SHP77 treated with DMSO at 0.1 percent for 48 hours (cell line): ENCODE measurements around the gene ATP10B.
"Not testable (repeated sequence)": the region's sequence is repeated elsewhere in the genome, so short reads cannot be mapped to it uniquely, and the experiment has no call there.

ENCODE experiments used
- DNase-seq: peaks from one replicate; lab custom pipeline; 2025; lab: John Stamatoyannopoulos, UW

Gene ATP10B

GRCh38 chr5:160852049-160852448, at the start of gene ATP10B:
Gene ATP10B (minus strand): TSS chr5:160852211. CDS start chr5:160688074, 164,137 bp downstream.
- no peak for DNase-seq

GRCh38 chr5:160901656-160902055, 49.6 kb upstream of the ATP10B start:
- DNase-seq: no peak

GRCh38 chr5:160899735-160900134, 47.7 kb upstream of the ATP10B start:
- no peak for DNase-seq

- DNase-seq: not testable (repeated sequence)
These were observed 41.4 kb upstream of the ATP10B start for GRCh38 chr5:160893180-160893964.

GRCh38 chr5:160887780-160888179, 35.8 kb upstream of the ATP10B start:
- peak; percentile 39 for DNase-seq

- DNase-seq: not testable (repeated sequence)
These were observed 21.7 kb upstream of the ATP10B start for GRCh38 chr5:160873560-160874200.

GRCh38 chr5:160869989-160870521, 18.0 kb upstream of the ATP10B start:
- no peak for DNase-seq

- DNase-seq: no peak
These were observed 16.0 kb upstream of the ATP10B start for GRCh38 chr5:160867976-160868375.

- no peak for DNase-seq
These were observed 560 bp downstream of the ATP10B start for GRCh38 chr5:160851451-160851850.

- DNase-seq: no peak
These were observed 1.6 kb downstream of the ATP10B start for GRCh38 chr5:160850421-160850820.

GRCh38 chr5:160847526-160848085, 4.4 kb downstream of the ATP10B start:
- DNase-seq: no peak

- no peak for DNase-seq
These were observed 5.4 kb downstream of the ATP10B start for GRCh38 chr5:160846642-160847041.

GRCh38 chr5:160844177-160844576, 7.8 kb downstream of the ATP10B start:
- no peak for DNase-seq

GRCh38 chr5:160843240-160843639, 8.8 kb downstream of the ATP10B start:
- no peak for DNase-seq

GRCh38 chr5:160837749-160838593, 14.0 kb downstream of the ATP10B start:
- DNase-seq: no peak

GRCh38 chr5:160837211-160837610, 14.8 kb downstream of the ATP10B start:
- no peak for DNase-seq

- DNase-seq: no peak
These were observed 16.0 kb downstream of the ATP10B start for GRCh38 chr5:160835818-160836528.

- DNase-seq: no peak
These were observed 16.6 kb downstream of the ATP10B start for GRCh38 chr5:160835376-160835775.

GRCh38 chr5:160833806-160834205, 18.2 kb downstream of the ATP10B start:
- DNase-seq: no peak

GRCh38 chr5:160831801-160832200, 20.2 kb downstream of the ATP10B start:
- no peak for DNase-seq

- DNase-seq: no peak
These were observed 27.6 kb downstream of the ATP10B start for GRCh38 chr5:160824301-160825001.
